Astrocyte (in vitro differentiated cells and primary cell): Measurements from ENCODE around the gene SRSF7.
"Not testable (repeated sequence)": the region's sequence is repeated elsewhere in the genome, so short reads cannot be mapped to it uniquely, and the experiment has no call there.

Experiments
- EZH2 ChIP-seq: IDR thresholded peaks from 2 replicates; pipeline ENCODE4 v1.6.1; 2012; ENCODE audit warnings: mild to moderate bottlenecking, low read length, inconsistent platforms; ENCODE audit not compliant: insufficient read depth
- TF ChIP-seq, protein P1 (sequence below): IDR thresholded peaks from 2 replicates; pipeline ENCODE4 v1.5.1; 2011; ENCODE audit warnings: low read depth, mild to moderate bottlenecking, inconsistent platforms, low read length, moderate library complexity; ENCODE audit not compliant: insufficient read depth

DNA sequence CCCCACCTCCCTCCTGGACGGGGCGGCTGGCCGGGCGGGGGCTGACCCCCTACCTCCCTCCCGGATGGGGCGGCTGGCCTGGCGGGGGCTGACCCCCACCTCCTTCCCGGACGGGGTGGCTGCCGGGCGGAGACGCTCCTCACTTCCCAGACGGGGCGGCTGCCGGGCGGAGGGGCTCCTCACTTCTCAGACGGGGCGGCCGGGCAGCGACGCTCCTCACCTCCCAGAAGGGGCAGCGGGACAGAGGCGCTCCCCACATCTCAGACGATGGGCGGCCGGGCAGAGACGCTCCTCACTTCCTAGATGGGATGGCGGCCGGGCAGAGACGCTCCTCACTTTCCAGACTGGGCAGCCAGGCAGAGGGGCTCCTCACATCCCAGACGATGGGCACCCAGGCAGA lies 4.7 kb upstream of the SRSF7 start:
- TF ChIP-seq, protein P1, sequence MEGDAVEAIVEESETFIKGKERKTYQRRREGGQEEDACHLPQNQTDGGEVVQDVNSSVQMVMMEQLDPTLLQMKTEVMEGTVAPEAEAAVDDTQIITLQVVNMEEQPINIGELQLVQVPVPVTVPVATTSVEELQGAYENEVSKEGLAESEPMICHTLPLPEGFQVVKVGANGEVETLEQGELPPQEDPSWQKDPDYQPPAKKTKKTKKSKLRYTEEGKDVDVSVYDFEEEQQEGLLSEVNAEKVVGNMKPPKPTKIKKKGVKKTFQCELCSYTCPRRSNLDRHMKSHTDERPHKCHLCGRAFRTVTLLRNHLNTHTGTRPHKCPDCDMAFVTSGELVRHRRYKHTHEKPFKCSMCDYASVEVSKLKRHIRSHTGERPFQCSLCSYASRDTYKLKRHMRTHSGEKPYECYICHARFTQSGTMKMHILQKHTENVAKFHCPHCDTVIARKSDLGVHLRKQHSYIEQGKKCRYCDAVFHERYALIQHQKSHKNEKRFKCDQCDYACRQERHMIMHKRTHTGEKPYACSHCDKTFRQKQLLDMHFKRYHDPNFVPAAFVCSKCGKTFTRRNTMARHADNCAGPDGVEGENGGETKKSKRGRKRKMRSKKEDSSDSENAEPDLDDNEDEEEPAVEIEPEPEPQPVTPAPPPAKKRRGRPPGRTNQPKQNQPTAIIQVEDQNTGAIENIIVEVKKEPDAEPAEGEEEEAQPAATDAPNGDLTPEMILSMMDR: not testable (repeated sequence)
- TF ChIP-seq EZH2: not testable (repeated sequence)
